GM19025 (cell line): ENCODE results near the gene VPS13D.
"Not testable (repeated sequence)": the region's sequence is repeated elsewhere in the genome, so short reads cannot be mapped to it uniquely, and the experiment has no call there.

Experiments used
- ATAC-seq: cut with Tn5 transposase; IDR thresholded peaks from one replicate; pipeline ENCODE4 v1.9.1; 2021; ENCODE audit warnings: mild to moderate bottlenecking, low read depth, moderate library complexity; ENCODE audit not compliant: unreplicated experiment

Gene VPS13D

GRCh38 chr1:12458571-12458970 lies 228.7 kb downstream of the VPS13D start:
- no peak for ATAC-seq

GRCh38 chr1:12460121-12460520 lies 230.3 kb downstream of the VPS13D start:
- no peak for ATAC-seq

- ATAC-seq: no peak
Measured at GRCh38 chr1:12460911-12461621, 231.2 kb downstream of the VPS13D start.

GRCh38 chr1:12461754-12462153 lies 231.9 kb downstream of the VPS13D start:
- no peak for ATAC-seq

- ATAC-seq: no peak
Measured at GRCh38 chr1:12462586-12462985, 232.8 kb downstream of the VPS13D start.

GRCh38 chr1:12464045-12464461 lies 234.2 kb downstream of the VPS13D start:
- no peak for ATAC-seq

GRCh38 chr1:12464598-12465056 lies 234.8 kb downstream of the VPS13D start:
- no peak for ATAC-seq

GRCh38 chr1:12465126-12465525 lies 235.3 kb downstream of the VPS13D start:
- no peak for ATAC-seq

- no peak for ATAC-seq
Measured at GRCh38 chr1:12466816-12467215, 237.0 kb downstream of the VPS13D start.

GRCh38 chr1:12467570-12468286 lies 237.9 kb downstream of the VPS13D start:
- no peak for ATAC-seq

GRCh38 chr1:12468323-12468722 lies 238.5 kb downstream of the VPS13D start:
- ATAC-seq: no peak

- ATAC-seq: no peak
Measured at GRCh38 chr1:12469493-12469892, 239.7 kb downstream of the VPS13D start.

GRCh38 chr1:12469990-12470389 lies 240.2 kb downstream of the VPS13D start:
- ATAC-seq: no peak

GRCh38 chr1:12470916-12471315 lies 241.1 kb downstream of the VPS13D start:
- not testable (repeated sequence) for ATAC-seq

- no peak for ATAC-seq
Measured at GRCh38 chr1:12472156-12472797, 242.4 kb downstream of the VPS13D start.

- ATAC-seq: no peak
Measured at GRCh38 chr1:12472798-12473551, 243.1 kb downstream of the VPS13D start.

- ATAC-seq: no peak
Measured at GRCh38 chr1:12473596-12474362, 243.9 kb downstream of the VPS13D start.

- no peak for ATAC-seq
Measured at GRCh38 chr1:12475101-12475500, 245.3 kb downstream of the VPS13D start.

GRCh38 chr1:12475530-12475934 lies 245.7 kb downstream of the VPS13D start:
- ATAC-seq: no peak

GRCh38 chr1:12475947-12476346 lies 246.1 kb downstream of the VPS13D start:
- ATAC-seq: no peak
